Right lung (tissue), 5 donors: ENCODE data around the gene LRRC52. TPM values are rescaled to one million over a fixed set of nuclear protein-coding genes. Genes with fewer than 3 reads are reported as not detected.
"Not testable (repeated sequence)": the region's sequence is repeated elsewhere in the genome, so short reads cannot be mapped to it uniquely, and the experiment has no call there.

ENCODE experiments used
- DNase-seq, 2 donors: peaks; one replicate each; pipeline ENCODE4 v3.0.0-alpha.2; 2013
- polyA plus RNA-seq, 5 donors: library from polyadenylated mRNA; unstranded; fragments of 120-200 nt; gene quantifications; one replicate each; pipeline versions ENCODE4 v1.2.1 to v1.2.3, GENCODE V29; 2013; ENCODE audit warnings: inconsistent platforms in 1 of 5, low replicate concordance in 1 of 5; ENCODE audit not compliant: insufficient read length in 5 of 5, insufficient read depth in 1 of 5

Gene LRRC52
- polyA plus RNA-seq, 5 donors = 0.11 TPM; not detected in 4

- DNase-seq = no peak
These were observed 37.4 kb downstream of the LRRC52 start for GRCh38 chr1:165580931-165581871.

GRCh38 chr1:165581926-165582325, 38.1 kb downstream of the LRRC52 start:
- DNase-seq = no peak

- no peak for DNase-seq
These were observed 42.6 kb downstream of the LRRC52 start for GRCh38 chr1:165586398-165586797.

DNA sequence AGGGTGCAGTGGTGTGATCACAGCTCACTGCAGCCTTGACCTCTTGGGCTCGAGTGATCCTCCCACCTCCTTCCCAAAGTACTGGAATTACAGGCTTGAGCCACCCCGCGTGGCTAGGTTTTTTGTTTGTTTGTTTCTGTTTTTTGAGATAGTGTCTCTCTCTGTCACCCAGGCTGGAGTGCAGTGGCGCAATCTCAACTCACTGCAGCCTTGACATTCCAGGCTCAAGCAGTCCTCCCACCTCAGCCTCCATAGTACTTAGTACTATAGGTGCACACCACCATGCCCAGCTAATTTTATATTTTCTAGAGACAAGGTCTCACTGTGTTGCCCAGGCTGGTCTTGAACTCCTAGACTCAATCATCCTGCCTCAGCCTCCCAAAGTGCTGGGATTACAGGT, 47.6 kb downstream of the LRRC52 start:
- DNase-seq = not testable (repeated sequence)

- peak; percentile 60 to 83 for DNase-seq
These were observed 49.4 kb downstream of the LRRC52 start for GRCh38 chr1:165592945-165593823.

DNA sequence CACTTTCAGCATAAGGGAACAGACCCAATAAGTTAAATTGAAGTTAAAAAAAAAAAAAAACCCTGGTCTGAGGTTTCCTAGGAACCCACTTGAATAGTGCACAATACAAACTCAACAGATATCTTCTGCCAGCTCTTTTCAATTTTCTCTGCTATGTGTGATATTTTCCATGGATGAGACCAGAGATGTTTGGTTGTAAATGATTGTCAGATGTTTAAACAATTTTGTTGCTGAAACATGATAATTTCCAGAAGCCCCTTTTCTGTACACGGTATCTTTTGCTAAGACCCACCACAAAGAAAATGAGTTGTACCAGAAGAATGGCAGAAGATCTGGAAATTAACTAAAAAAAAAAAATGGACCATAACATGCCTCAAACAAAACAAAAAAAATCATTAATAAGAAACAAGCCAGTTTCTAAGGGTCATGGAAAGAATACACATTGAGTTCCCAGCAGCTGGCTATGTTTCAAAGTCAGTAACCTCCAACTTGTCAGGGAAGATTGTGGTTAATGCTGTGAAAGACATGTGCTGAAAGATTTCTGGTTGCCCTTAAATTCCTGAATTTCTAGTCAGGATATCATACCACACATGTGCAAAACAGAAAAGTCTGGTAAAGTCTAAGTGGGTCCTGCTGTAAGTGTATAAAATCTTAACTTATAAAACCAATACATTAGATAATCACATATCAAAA, 51.6 kb downstream of the LRRC52 start:
- no peak for DNase-seq

GRCh38 chr1:165597883-165598675, 54.3 kb downstream of the LRRC52 start:
- peak; percentile 96 to 97 for DNase-seq

DNA sequence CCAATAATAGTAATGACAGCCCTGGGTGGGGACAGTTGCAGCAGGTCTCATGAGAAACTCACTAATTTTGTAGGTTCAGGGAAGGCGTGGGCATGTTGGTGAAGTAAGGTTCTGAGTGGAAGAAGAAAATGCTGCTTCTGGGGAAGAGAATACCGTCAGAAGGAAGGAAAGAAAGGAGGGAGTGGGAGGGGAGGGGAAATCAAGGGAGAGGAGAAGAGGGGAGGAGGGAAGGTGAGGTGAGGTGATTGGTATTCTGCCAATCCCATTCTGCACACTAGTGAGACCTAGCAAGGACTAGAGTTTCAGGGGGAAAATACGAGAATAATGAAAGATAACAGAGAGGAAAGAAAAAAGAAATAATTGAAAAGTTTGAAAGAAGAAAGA, 54.9 kb downstream of the LRRC52 start:
- DNase-seq = no peak

- no peak for DNase-seq
These were observed 57.0 kb downstream of the LRRC52 start for GRCh38 chr1:165600793-165601192.

- no peak for DNase-seq
These were observed 60.0 kb downstream of the LRRC52 start for GRCh38 chr1:165603810-165604209.

DNA sequence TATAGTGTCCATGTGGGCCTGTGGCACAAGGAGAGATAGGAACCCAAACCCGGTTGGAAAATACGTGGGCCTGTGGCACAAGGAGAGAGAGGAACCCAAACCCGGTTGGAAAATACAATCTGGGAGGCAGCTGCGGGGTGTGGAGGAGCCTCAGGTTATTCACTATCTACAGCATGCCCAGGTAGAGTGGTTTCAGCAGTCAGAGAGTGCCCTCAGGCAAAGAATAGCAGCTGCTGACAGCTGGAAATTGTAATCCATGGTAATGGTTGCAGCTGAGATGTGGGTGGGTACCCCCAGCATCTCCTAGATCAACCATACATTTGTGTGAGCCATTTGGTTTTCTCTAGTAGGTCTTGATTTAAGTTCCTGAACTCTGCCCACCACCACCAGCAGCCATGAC, 61.4 kb downstream of the LRRC52 start:
- DNase-seq = no peak

GRCh38 chr1:165606676-165607075, 62.9 kb downstream of the LRRC52 start:
- DNase-seq = not testable (repeated sequence)

DNA sequence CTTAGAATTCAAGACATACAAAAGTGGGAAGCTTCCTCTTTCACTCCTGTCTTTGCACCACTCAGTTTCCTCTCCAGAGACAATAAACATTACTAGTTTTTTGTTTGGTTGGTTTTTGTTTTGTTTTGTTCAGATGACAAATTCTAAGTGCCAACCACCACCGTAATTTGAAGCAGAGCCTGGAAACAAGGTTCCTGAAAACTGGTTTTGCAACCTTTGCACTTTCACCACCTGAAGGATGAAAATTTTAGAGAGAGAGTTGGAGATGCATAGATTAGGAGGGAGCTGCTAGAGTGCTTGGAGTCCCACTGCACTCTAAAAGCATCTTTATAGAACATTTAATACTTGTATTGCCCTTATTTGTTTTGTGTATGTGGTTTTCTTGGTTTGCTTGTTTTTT, 67.1 kb downstream of the LRRC52 start:
- DNase-seq = no peak

DNA sequence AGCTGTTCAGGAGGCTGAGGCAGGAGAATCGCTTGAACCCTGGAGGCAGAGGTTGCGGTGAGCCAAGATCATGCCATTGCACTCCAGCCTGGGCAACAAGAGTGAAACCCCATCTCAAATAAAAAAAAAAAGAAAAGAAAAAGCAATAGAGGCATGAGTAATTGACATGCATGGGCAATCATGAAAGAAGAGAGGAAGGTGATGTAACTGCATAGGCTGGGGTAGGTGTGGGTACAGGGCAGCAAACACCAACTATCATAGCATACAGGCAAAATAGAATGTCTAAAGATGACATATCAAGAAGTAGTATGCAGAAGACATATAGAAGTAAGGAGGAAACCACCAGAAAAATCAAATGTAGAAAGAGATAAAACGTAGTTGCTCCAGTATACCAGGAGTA, 68.3 kb downstream of the LRRC52 start:
- DNase-seq = no peak

Other genes starting within 250 kb of the LRRC52 start
- under 1 TPM in 2 of 5 donors, not detected in 3; 0.04 to 0.07 TPM for gene LMX1A, start 187.3 kb upstream of the LRRC52 start, polyA plus RNA-seq
- 10 to 100 TPM; 12.0 to 19.3 (median 15.4) TPM for gene RXRG, start 98.9 kb upstream of the LRRC52 start, polyA plus RNA-seq
- gene MGST3, start 87.2 kb downstream of the LRRC52 start, polyA plus RNA-seq = 100 to 1,000 TPM; 146 to 187 (median 168) TPM
- 100 to 1,000 TPM in 4 of 5 donors, 10 to 100 TPM in 1; 98.6 to 128 (median 112) TPM for gene ALDH9A1, start 154.6 kb downstream of the LRRC52 start, polyA plus RNA-seq
- gene TMCO1, start 224.9 kb downstream of the LRRC52 start, polyA plus RNA-seq = 100 to 1,000 TPM; 101 to 143 (median 123) TPM